SU-DHL-6 (cell line): ENCODE data around the gene ITGA2B.
"Not testable (repeated sequence)": the region's sequence is repeated elsewhere in the genome, so short reads cannot be mapped to it uniquely, and the experiment has no call there.

Experiments used
- H2AFZ ChIP-seq: fragments of 200-600 bp; sonication (generic); 2 replicates; pipeline ENCODE4 v1.6.1; 2014; ENCODE audit warnings: low read depth, mild to moderate bottlenecking, moderate library complexity, mixed read lengths, antibody characterized with exemption, low read length; ENCODE audit not compliant: severe bottlenecking
- H3F3A ChIP-seq: fragments of 200-600 bp; shearing (Covaris generic); 2 replicates; pipeline ENCODE4 v1.6.0; 2016; ENCODE audit warnings: antibody characterized with exemption, mild to moderate bottlenecking; ENCODE audit not compliant: insufficient read depth
- H3K27ac ChIP-seq: fragments of 200-600 bp; sonication (generic); 2 replicates; pipeline ENCODE4 v1.5.1; 2016; ENCODE audit warnings: low read depth, mild to moderate bottlenecking, low read length, moderate library complexity, mixed read lengths
- H3K27me3 ChIP-seq: fragments of 200-600 bp; sonication (generic), shearing (Covaris generic); 2 replicates; pipeline ENCODE4 v1.6.0; 2014; ENCODE audit warnings: mild to moderate bottlenecking, low read length
- H3K36me3 ChIP-seq: fragments of 200-600 bp; sonication (generic); 2 replicates; pipeline ENCODE4 v1.6.1; 2014; ENCODE audit warnings: mild to moderate bottlenecking, low read length, mixed read lengths
- H3K4me2 ChIP-seq: fragments of 300-600, 200-600 bp; shearing (Covaris generic), sonication (generic); 2 replicates; pipeline ENCODE4 v1.6.0; 2014; ENCODE audit warnings: low read length, low read depth, mild to moderate bottlenecking; ENCODE audit not compliant: poor library complexity, severe bottlenecking
- H3K4me3 ChIP-seq: fragments of 200-600 bp; sonication (generic); 2 replicates; pipeline ENCODE4 v1.5.1; 2014; ENCODE audit warnings: antibody characterized with exemption, low read length, mild to moderate bottlenecking, mixed read lengths; ENCODE audit not compliant: insufficient read depth, poor library complexity, severe bottlenecking
- H3K79me2 ChIP-seq: fragments of 200-600 bp; sonication (generic); 2 replicates; pipeline ENCODE4 v1.6.1; 2014; ENCODE audit warnings: mild to moderate bottlenecking, low read length, moderate library complexity; ENCODE audit not compliant: insufficient read depth
- H3K9ac ChIP-seq: fragments of 200-600 bp; sonication (generic); 2 replicates; pipeline ENCODE4 v1.7.0; 2014; ENCODE audit warnings: mild to moderate bottlenecking, low read length
- H3K9me2 ChIP-seq: fragments of 200-600 bp; sonication (generic); replicated peaks from 2 replicates; pipeline ENCODE4 v1.6.1; 2014; ENCODE audit warnings: low read length; ENCODE audit not compliant: insufficient read depth
- H3K9me3 ChIP-seq: fragments of 200-600 bp; sonication (generic); 2 replicates; pipeline ENCODE4 v1.6.1; 2014; ENCODE audit warnings: low read length, mixed read lengths; ENCODE audit not compliant: insufficient read depth
- H4K20me1 ChIP-seq: fragments of 200-600 bp; sonication (generic); 2 replicates; pipeline ENCODE4 v1.6.1; 2014; ENCODE audit warnings: low read depth, mild to moderate bottlenecking, antibody characterized with exemption, low read length, moderate library complexity, mixed read lengths
- EZH2phosphoT487 ChIP-seq: fragments of 200-600 bp; sonication (generic), shearing (Covaris generic); conservative IDR thresholded peaks from 2 replicates; pipeline ENCODE4 v1.6.1; 2018; ENCODE audit warnings: mild to moderate bottlenecking, antibody characterized with exemption, low read length, moderate library complexity, mixed read lengths
- TF ChIP-seq, protein P1 (sequence below): fragments of 200-600 bp; sonication (generic); IDR thresholded peaks from one replicate; pipeline ENCODE4 v1.5.1; 2017; ENCODE audit warnings: antibody characterized with exemption, mild to moderate bottlenecking, low read length, moderate library complexity; ENCODE audit not compliant: insufficient read depth, poor library complexity, severe bottlenecking

ITGA2B gene

DNA sequence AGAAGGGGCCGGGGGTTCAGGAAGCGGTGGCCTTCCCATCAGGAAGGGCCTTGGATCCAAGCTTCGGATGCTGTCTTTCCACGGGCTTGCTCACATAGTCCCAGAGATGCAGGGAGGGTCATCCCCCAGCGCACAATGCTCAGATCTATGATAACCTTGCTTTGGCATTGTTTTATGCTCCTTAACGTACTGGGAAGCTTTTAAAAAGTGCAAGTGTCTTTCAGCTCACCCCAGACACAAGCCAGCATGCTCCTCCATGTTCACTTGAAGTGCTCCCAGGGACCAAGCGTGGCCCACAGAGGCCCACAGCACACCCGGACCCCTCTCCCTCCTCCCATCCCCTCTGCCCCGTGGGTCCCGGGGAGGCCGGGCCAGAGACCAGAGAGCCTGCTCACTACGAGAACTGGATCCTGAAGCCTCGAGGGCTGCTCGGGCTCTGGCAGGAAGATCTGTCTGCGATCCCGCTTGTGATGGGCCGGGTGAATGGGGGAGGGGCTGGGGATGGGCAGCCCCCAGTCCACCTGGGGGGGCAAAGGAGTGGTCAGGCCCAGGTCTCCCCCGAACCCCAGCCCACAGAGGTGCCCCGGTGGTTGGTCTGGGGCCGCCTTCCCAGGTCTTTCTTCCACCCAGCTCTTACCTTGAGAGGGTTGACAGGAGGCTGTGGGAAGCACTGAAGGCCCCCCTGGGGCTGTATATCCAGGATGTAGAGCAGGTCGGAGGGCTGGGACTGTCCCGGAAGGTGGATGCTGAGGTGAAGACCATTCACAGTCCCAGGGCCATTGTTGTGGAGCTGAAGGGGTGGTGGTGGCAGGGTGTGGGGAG is 14.0 kb downstream of the ITGA2B start:
- Histone ChIP-seq H3K79me2 (no peaks in the 10 kb centered on the region), H3K9ac (no peak overlapping the region), H3F3A (no peaks in the 10 kb centered on the region), H3K4me3 (no peak overlapping the region), H3K27me3 (no peaks in the 10 kb centered on the region), H3K27ac (no peak overlapping the region), H3K9me2 (no peaks in the 10 kb centered on the region), H4K20me1 (no peaks in the 10 kb centered on the region), H3K9me3 (no peaks in the 10 kb centered on the region), H3K4me2 (no peak overlapping the region), H3K36me3 (no peaks in the 10 kb centered on the region), H2AFZ (no peak overlapping the region)
- TF ChIP-seq EZH2phosphoT487, result no peak
- TF ChIP-seq, protein P1, sequence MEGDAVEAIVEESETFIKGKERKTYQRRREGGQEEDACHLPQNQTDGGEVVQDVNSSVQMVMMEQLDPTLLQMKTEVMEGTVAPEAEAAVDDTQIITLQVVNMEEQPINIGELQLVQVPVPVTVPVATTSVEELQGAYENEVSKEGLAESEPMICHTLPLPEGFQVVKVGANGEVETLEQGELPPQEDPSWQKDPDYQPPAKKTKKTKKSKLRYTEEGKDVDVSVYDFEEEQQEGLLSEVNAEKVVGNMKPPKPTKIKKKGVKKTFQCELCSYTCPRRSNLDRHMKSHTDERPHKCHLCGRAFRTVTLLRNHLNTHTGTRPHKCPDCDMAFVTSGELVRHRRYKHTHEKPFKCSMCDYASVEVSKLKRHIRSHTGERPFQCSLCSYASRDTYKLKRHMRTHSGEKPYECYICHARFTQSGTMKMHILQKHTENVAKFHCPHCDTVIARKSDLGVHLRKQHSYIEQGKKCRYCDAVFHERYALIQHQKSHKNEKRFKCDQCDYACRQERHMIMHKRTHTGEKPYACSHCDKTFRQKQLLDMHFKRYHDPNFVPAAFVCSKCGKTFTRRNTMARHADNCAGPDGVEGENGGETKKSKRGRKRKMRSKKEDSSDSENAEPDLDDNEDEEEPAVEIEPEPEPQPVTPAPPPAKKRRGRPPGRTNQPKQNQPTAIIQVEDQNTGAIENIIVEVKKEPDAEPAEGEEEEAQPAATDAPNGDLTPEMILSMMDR, result no peak

DNA sequence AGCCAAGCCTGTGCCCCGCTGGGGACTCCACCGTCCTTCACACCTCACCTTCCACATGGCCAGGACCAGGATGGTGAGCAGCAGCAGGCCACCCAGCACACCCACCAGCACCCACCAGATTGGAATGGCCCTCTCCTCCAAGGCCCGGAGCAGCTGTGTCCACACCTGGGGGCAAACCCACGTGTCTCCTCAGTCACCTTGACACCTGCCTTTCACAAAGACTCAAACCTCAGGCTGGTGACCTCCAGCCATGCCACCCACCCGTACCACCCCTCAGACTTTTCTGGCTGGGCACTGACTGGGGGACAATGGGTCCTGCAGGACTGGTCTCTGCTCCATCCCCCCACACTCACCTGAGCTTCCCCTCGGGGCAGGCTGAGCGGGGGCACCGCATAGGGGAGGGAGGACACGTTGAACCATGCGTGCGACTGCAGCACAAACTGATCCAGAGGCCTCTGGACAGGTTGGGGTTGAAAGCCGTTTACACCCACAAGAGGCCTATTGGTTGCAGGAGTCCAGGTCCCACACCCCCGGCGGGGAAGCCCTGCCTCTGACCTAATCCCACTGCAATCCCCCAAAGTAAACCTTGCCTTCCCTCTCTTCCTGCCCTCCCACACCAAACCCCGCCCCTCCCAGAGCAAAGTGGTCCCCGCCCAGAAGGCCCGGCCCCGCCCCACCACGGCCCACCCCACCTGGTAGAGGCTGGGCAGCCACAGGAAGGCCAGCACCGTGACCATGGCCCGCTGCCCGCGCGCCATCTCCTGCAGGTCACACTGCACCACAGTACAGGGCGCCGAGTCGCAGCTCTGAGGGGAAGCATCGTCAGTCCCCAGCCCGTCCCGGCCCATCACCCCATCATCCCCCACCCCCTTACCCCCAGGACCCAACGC is 14.9 kb downstream of the ITGA2B start:
- no peak overlapping the region for H3K9ac ChIP-seq
- no peak overlapping the region for H3K4me2 ChIP-seq
- H4K20me1 ChIP-seq, result no peaks in the 10 kb centered on the region
- no peaks in the 10 kb centered on the region for H3K79me2 ChIP-seq
- no peak overlapping the region for H2AFZ ChIP-seq
- no peaks in the 10 kb centered on the region for H3K9me3 ChIP-seq
- H3K36me3 ChIP-seq, result no peaks in the 10 kb centered on the region
- H3F3A ChIP-seq, result no peaks in the 10 kb centered on the region
- no peaks in the 10 kb centered on the region for H3K27me3 ChIP-seq
- H3K4me3 ChIP-seq, result no peak overlapping the region
- no peak overlapping the region for H3K27ac ChIP-seq
- no peaks in the 10 kb centered on the region for H3K9me2 ChIP-seq
- no peak for TF ChIP-seq EZH2phosphoT487
- TF ChIP-seq, protein P1, result no peak

DNA sequence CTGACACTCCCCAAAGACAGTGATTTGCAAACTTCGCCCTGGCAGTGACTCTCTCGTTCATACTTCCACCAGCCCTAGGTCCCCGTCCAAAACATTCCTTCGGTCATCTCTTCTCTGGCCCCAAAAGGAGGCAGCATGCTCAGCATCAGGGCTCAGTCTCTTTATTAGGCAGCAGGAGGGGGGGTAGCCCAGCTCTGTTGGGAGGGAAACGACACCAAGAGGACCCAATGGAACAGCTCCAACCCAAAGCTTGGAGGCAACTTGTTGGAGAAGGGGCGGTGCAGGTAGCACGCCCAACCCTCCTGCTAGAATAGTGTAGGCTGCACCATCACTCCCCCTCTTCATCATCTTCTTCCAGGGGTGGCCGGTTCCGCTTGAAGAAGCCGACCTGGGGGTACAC is 17.4 kb downstream of the ITGA2B start:
- H3K9me3 ChIP-seq, result no peaks in the 10 kb centered on the region
- H4K20me1 ChIP-seq, result no peaks in the 10 kb centered on the region
- no peak overlapping the region for H3K9ac ChIP-seq
- no peak overlapping the region for H3K4me3 ChIP-seq
- H3K79me2 ChIP-seq, result no peaks in the 10 kb centered on the region
- H3K4me2 ChIP-seq, result no peak overlapping the region
- no peaks in the 10 kb centered on the region for H3K9me2 ChIP-seq
- H3K27me3 ChIP-seq, result no peaks in the 10 kb centered on the region
- no peaks in the 10 kb centered on the region for H3K36me3 ChIP-seq
- H3K27ac ChIP-seq, result no peak overlapping the region
- TF ChIP-seq EZH2phosphoT487, result no peak
- TF ChIP-seq, protein P1, result no peak
- H2AFZ ChIP-seq, result no peak overlapping the region
- H3F3A ChIP-seq, result no peaks in the 10 kb centered on the region

DNA sequence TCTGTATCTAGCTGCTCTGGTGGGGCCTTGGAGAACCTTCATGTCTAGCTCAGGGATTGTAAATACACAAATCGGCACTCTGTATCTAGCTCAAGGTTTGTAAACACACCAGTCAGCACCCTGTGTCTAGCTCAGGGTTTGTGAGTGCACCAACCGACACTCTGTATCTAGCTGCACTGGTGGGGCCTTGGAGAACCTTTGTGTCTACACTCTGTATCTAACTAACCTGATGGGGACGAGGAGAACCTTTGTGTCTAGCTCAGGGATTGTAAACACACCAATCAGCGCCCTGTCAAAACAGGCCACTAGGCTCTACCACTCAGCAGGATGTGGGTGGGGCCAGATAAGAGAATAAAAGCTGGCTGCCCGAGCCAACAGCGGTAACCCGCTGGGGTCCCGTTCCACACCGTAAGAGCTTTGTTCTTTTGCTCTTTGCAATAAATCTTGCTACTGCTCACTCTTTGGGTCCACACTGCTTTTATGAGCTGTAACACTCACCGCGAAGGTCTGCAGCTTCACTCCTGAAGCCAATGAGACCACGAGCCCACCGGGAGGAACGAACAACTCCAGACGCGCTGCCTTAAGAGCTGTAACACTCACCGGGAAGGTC is 19.9 kb downstream of the ITGA2B start:
- not testable (repeated sequence) for H3F3A ChIP-seq, H3K4me3 ChIP-seq, H3K9ac ChIP-seq, H3K79me2 ChIP-seq, H2AFZ ChIP-seq, H3K27ac ChIP-seq, H4K20me1 ChIP-seq, H3K9me2 ChIP-seq, H3K4me2 ChIP-seq, H3K27me3 ChIP-seq, H3K36me3 ChIP-seq, H3K9me3 ChIP-seq
